GM08714 (cell line): Measurements from ENCODE around the gene EHMT1.
"Not testable (repeated sequence)": the region's sequence is repeated elsewhere in the genome, so short reads cannot be mapped to it uniquely, and the experiment has no call there.

Source experiments
- H3K4me3 ChIP-seq: fragments of 200-500 bp; sonication (Bioruptor generic); 2 replicates; pipeline ENCODE4 v1.5.1; 2014; ENCODE audit warnings: mild to moderate bottlenecking, low read length, inconsistent platforms
- ZNF274 ChIP-seq: IDR thresholded peaks from 2 replicates; pipeline ENCODE4 v1.6.1; 2012; ENCODE audit warnings: mild to moderate bottlenecking, low read depth, low read length

The EHMT1 gene

DNA sequence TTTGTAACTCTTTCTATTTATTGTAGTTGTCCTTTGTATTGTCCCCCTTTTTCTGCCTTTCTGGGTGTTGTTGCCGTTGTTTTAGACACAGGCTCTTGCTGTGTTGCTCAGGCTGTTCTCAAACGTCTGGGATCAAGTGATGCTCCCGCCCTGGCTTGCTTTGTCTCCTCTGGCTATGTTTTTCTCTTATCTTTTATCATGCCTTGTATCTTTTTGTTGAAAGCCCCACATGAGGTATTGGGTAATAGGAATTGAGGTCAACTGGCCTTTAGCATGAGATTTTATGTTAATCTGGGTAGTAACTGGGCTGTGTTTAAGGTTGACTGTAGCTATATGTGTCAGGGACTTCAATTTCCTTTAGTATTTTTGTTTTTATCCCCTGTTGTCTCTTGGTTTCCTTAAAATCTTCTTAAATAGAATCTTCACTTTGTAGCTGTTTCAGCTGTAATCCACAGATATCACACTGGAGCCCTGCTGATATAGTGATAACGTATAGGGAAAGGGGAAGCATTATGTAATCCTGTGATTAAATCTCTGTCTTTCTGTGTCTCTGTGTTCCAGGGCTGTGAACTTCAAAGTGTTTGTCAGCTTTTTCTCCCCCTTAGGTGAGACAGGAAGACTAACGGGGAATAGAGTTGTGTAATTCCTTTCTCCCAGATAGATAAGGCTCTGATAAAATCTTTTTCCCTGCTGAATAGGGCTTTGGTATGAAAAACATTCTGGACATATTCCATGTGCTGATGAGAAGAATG is 232.9 kb downstream of the EHMT1 start:
- no peak for TF ChIP-seq ZNF274
- H3K4me3 ChIP-seq = no peak overlapping the region

DNA sequence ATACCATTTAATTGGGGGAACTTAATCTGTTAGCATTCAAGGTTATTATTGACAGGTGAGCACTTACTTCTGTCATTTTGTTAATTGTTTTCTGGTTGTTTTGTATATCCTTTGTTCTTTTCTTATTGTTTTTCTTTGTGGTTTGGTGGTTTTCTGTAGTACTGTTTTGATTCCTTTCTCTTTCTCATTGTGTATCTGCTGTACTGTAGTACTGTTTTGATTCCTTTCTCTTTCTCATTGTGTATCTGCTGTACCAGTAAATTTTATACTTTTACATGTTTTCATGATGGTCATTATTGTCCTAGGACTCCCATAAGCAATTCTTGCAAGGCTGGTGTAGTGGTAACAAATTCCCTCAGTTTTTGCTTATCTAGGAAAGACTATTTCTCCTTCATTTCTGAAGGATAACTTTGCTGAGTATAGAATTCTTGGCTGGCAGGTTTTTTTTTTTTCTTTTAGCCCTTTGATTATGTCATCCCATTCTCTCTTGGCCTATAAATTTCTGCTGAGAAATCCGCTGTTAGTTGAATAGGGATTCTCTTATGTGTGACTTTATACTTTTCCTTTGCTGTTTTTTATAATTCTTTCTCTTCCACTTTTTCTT is 234.7 kb downstream of the EHMT1 start:
- TF ChIP-seq ZNF274 = no peak
- no peak overlapping the region for H3K4me3 ChIP-seq

DNA sequence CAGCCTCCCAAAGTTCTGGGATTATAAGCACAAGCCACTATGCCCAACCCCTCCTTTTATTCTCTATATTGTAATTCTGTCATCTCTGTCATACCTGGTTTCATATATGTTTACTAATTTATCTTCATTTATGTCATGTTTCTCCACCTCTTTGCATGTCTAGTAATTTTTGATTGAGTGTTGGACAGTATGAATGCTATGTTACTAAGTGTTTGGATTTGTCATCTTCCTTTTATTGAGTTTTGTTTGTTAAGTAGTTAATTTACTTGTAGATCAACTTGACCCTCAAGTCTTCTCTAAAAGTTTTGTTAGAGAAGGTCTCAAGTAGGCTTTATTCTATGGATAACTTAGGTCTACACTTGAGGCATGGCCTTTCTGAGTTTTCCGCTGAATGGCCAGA is 241.6 kb downstream of the EHMT1 start:
- TF ChIP-seq ZNF274 = no peak
- H3K4me3 ChIP-seq = no peak overlapping the region

DNA sequence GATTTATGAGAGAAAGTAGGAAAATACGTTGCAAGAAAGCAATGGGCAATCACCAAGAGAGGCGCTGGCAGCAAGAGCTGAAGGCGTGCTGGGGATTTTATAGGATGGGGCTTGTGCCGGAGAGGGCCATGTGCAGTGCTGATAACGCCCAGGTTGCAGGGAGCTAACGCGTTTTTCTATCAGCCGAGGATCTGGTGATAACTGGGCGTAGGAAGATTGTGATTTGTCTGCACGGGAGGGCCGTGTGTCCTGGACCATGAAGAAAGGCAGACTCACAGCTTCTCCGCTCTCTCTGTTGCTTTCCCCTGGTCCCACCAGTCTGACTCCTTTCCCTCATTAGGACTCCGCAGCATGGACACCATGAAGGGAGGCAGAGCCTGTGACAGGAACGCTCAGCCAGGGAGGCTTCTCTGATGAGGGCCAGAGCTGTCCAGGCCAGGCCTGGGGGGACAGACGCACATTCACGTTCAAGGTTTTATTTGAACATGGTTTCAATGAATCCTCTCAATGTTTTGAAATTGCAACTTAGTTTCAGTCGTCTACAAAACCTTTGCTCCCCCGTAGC is 246.9 kb downstream of the EHMT1 start:
- no peak overlapping the region for H3K4me3 ChIP-seq

DNA sequence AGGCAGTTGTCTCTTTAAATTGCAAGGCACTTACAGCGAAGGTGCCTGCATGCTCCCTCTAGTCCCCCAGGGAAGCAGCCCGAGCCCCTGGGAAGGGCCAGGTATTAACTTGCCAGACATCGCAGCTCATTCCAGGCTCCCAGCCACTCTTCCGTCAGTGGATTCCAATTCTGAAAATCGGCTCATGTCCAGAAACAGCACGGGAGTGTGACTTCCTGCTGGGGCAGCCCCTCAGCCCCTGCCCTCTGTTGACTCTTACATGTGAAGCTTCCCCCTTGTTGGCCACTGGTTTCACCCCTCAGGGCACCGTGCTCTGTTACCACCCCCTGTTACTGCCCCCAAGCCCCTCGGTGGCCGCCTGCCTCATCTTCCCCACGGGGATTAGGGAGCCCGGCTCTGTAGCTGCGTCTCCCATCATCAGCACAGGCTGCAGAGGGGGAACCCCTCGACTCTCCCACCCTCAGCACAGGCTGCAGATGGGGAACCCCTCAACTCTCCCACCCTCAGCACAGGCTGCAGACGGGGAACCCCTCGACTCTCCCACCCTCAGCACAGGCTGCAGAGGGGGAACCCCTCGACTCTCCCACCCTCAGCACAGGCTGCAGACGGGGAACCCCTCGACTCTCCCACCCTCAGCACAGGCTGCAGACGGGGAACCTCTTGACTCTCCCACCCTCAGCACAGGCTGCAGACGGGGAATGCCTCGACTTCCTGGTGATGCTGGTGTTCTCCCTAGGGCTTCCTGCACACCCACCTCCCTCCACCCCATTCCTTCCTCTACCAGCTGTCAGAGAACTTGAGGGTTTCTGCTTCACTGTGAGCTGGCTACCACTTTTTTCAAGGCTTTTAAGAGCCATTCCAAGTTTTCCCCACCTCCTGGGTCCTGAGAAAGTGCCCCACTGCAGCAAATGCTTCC is 247.7 kb downstream of the EHMT1 start:
- TF ChIP-seq ZNF274 = no peak
- no peak overlapping the region for H3K4me3 ChIP-seq

More for the DNA sequence above, 246.9 kb downstream of the EHMT1 start:
- TF ChIP-seq ZNF274 = no peak

DNA sequence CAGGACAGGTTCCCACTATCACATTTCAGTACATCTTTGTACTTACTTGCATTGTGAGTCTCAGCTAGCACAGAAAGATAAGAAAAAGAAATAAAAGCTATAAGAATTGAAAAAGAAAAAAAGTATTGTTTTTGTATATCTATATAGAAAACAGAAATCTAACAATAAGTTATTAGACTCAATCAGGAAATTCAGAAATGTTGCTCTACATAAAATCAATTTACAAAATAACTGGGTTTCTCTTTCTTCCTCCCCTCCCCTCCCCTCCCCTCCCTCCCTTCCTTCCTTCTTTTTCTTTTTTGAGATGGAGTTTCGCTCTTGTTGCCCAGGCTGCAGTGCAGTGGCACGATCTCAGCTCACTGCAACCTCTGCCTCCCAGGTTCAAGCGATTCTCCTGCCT is 251.6 kb downstream of the EHMT1 start:
- no peak overlapping the region for H3K4me3 ChIP-seq
- TF ChIP-seq ZNF274 = no peak

DNA sequence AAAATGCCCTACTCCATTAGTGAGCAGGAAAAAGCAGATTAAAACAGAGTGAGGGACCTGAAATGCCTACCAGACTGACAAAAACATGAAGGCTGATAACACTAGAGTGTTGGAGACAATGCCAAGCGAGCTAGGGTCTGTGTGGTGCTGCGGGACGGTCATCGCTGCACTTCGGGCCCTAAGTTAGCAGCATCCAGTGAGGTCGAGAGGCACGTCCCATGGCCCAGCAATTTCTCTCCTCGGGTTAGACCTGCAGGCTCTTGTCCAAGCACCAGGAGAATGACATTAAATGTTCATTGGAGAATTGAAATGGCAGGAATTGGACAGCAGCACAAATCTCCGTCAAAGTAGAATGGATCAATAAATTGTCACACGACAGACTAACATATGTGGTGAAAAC is 253.5 kb downstream of the EHMT1 start:
- TF ChIP-seq ZNF274 = no peak
- H3K4me3 ChIP-seq = no peak overlapping the region

DNA sequence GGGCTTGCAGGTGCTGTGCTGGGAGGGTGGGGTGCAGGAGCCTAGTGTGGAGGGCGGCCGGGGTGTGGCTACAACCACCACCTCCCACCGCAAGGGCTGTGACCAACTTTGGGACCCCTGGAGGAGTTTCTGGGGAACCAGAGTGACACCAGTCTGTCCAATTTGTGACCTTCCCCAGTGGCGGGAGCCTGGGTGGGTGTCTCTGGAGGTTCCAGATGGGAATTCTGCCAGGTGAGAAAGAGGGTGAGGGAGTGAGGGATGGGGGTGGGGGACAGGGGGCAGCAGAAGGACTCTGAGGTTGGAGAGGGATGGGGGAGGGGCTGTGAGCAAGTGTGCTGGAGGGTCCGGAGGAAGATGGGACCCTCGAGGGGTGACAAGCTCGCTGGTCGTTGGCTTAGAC is 254.6 kb downstream of the EHMT1 start:
- no peak overlapping the region for H3K4me3 ChIP-seq
- TF ChIP-seq ZNF274 = no peak

DNA sequence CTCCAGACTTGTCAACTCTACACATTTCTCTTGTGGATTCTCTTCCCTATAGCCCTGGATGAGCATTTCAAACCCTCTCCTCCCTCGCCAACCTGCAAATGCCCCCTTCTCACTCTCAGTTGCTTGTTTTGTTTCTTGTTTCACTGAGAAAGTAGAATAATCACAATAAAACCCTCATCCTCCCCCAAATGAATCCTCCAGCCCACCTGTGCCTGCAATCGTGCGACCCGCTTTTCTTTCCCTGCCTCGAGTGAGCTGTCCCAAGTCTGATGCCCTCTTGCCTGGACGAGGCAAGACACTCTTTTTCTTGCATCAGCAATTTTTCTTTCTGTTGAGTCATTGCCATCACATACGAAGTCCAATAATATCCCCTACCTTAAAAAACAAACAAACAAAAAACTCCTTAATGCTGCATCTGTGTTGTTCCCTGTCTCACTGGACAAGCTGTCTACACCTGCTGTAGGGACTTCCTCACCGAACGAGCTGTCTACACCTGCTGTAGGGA is 255.1 kb downstream of the EHMT1 start:
- no peak overlapping the region for H3K4me3 ChIP-seq
- no peak for TF ChIP-seq ZNF274

DNA sequence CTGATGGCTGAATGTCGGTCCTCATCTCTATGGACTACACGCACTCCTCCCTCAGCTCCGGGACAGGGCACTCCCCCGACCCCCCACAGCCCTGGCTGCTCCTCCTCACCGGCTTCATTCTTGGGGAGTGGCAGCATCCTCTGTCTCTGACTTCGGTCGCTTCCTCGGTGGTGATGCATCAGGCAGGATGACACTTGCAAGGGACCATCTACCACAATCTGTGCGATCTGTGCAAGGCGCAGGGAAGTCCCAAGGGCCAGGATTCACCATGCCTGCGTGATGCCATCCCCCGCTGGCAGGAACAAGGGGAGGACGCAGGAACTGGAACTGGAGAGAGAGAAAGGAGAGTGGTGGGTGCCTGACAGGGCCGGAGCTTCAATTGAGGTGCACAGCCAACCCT is 256.5 kb downstream of the EHMT1 start:
- TF ChIP-seq ZNF274 = no peak
- H3K4me3 ChIP-seq = no peak overlapping the region

DNA sequence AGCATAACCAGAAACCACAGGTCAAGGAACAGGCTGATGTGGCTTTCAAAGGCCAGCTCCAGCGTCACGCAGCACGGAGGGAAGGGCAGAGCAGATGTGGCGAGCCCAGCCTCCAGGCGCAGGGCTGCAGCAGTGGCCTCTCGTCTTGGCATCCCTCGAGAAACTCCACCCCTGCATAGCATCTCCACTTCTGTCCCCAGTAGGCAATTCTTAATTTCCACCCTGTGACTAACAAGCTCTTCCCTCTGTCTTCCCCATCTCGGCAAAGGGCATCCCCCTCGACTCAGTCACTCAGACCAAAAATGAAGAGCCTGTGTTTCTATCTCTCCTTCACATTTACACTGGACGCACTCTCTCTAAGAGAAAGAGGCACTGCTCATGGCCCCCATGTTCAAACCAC is 257.0 kb downstream of the EHMT1 start:
- no peak for TF ChIP-seq ZNF274
- H3K4me3 ChIP-seq = no peak overlapping the region

DNA sequence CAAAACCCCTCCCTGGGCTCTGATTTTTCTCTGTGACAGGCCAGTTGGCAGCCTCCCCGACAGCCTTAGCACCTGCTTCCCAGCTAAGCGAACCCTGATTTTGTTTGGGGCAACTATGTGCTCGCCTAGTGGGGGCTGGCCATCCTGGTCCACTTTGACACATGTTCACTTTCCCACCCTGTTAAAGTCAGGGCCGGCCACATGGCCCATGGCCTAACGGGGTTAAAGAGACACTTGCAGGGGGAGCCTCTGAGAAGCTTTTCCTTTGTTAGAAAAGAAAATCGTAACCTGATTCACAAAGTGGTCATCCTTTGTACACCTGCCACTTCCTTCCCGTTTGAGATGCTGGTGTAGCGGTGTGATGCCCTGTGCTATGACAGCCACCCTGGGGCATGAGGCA is 257.5 kb downstream of the EHMT1 start:
- H3K4me3 ChIP-seq = no peak overlapping the region
- TF ChIP-seq ZNF274 = no peak

DNA sequence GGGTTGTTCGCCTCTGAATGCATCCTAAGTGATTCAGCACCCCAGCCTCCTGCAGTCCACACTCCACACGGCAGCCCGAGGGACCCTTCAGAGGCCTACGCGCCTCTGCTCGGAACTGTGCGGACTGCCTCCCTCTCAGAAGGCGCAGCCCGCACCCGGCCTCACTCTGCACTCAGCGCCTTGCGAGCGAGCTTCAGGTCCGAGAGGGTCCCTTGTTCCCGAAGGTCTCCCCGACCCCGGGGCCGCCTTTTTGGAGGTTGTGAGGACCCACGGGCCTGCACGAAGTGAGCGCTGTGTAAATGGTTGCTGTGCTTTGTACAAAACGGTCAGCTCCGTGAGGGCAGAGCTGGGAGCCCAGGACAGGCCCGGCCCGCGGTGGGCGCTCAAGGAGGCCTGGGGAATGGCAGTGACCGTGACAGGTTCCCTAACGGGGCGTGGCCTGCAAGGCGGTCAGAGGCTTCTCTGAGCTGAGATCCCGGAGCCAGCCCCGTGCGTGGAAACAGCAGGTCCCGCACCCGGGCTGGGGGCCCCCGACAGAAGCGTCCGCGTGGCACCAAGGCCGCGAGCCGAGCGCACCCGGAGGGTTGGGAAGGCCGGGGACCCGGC is 258.1 kb downstream of the EHMT1 start:
- TF ChIP-seq ZNF274 = no peak
- no peak overlapping the region for H3K4me3 ChIP-seq

DNA sequence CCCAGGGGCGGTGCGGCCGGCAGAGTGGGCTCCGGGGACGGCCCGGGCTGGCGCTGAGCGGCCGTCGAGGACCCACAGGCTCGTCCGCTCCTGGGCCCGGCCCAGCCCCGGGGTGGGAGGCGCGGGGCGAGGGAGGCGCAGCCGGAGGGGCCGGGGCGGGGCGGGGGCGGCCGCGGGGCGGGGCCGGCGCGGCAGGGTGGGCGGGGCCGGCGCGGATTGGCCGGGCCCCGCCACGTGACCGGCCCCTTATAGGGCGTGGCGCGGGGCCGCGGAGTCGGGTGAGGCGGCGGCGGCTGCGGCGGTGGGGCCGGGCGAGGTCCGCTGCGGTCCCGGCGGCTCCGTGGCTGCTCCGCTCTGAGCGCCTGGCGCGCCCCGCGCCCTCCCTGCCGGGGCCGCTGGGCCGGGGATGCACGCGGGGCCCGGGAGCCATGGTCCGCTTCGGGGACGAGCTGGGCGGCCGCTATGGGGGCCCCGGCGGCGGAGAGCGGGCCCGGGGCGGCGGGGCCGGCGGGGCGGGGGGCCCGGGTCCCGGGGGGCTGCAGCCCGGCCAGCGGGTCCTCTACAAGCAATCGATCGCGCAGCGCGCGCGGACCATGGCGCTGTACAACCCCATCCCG is 258.8 kb downstream of the EHMT1 start, which contains the start of gene CACNA1B:
Gene CACNA1B, plus strand, starts transcription at position 277 of the 617 bp plus-strand sequence. Its CDS starts 152 bp downstream, at position 429.
- not testable (repeated sequence) for H3K4me3 ChIP-seq
